ENCODE results near the gene ST7. TPM values are rescaled to one million over a fixed set of nuclear protein-coding genes. Genes with fewer than 3 reads are reported as not detected.

Gene ST7
- total and polyA plus RNA-seq, 2 donors from 2014 or later = 21.5 to 29.8 TPM

GRCh38 chr7:117134889-117135552, 181.7 kb downstream of the ST7 start:
- no peak for TF ChIP-seq CTCF (IDR thresholded peaks at IDR 0.05; ENCODE audit: borderline replicate concordance, extremely low read depth, insufficient read depth)
- FAIRE-seq = no peak
- Histone ChIP-seq H3K9me3 (ENCODE audit: control insufficient read depth in 2 of 3, insufficient read depth in 1 of 3, low read length in 3 of 3) (no peaks in the 10 kb centered on the region), H3K9ac (ENCODE audit: low read length in 3 of 3) (no peak overlapping the region), H3K27me3 (ENCODE audit: control insufficient read depth, insufficient read depth, low read length) (no peaks in the 10 kb centered on the region), H3K36me3 (ENCODE audit: control insufficient read depth in 2 of 3, insufficient read depth in 3 of 3, low read length in 3 of 3) (peaks cover 0 to 8% (median 6%) of the 10 kb centered on the region in 3 donors), H3K4me1 (ENCODE audit: control insufficient read depth in 2 of 3, insufficient read depth in 2 of 3, low read depth in 1 of 3, low read length in 3 of 3) (no peaks in the 10 kb centered on the region), H3K27ac (ENCODE audit: low read depth in 2 of 2, low read length in 2 of 2) (no peak overlapping the region), H3K4me3 (ENCODE audit: low read length in 3 of 3) (no peak overlapping the region)
- intact Hi-C loops (cut with DNase I) = no loop called here
- DNase-seq = no peak

GRCh38 chr7:117135553-117135891, 182.2 kb downstream of the ST7 start:
- DNase-seq = no peak
- Histone ChIP-seq H3K4me3 (ENCODE audit: low read length in 3 of 3) (no peak overlapping the region), H3K27ac (ENCODE audit: low read depth in 2 of 2, low read length in 2 of 2) (no peak overlapping the region), H3K9me3 (ENCODE audit: control insufficient read depth in 2 of 3, insufficient read depth in 1 of 3, low read length in 3 of 3) (no peaks in the 10 kb centered on the region), H3K27me3 (ENCODE audit: control insufficient read depth, insufficient read depth, low read length) (no peaks in the 10 kb centered on the region), H3K36me3 (ENCODE audit: control insufficient read depth in 2 of 3, insufficient read depth in 3 of 3, low read length in 3 of 3) (peaks cover 0 to 6% (median 6%) of the 10 kb centered on the region in 3 donors), H3K9ac (ENCODE audit: low read length in 3 of 3) (no peak overlapping the region), H3K4me1 (ENCODE audit: control insufficient read depth in 2 of 3, insufficient read depth in 2 of 3, low read depth in 1 of 3, low read length in 3 of 3) (no peaks in the 10 kb centered on the region)
- no peak for FAIRE-seq
- TF ChIP-seq CTCF (IDR thresholded peaks at IDR 0.05; ENCODE audit: borderline replicate concordance, extremely low read depth, insufficient read depth) = no peak
- intact Hi-C loops (cut with DNase I) = no loop called here

- FAIRE-seq = no peak
- Histone ChIP-seq H3K4me3 (ENCODE audit: low read length in 3 of 3) (no peak overlapping the region), H3K27ac (ENCODE audit: low read depth in 2 of 2, low read length in 2 of 2) (no peak overlapping the region), H3K9ac (ENCODE audit: low read length in 3 of 3) (no peak overlapping the region), H3K36me3 (ENCODE audit: control insufficient read depth in 2 of 3, insufficient read depth in 3 of 3, low read length in 3 of 3) (peaks cover 0 to 6% (median 6%) of the 10 kb centered on the region in 3 donors), H3K9me3 (ENCODE audit: control insufficient read depth in 2 of 3, insufficient read depth in 1 of 3, low read length in 3 of 3) (no peaks in the 10 kb centered on the region), H3K4me1 (ENCODE audit: control insufficient read depth in 2 of 3, insufficient read depth in 2 of 3, low read depth in 1 of 3, low read length in 3 of 3) (no peaks in the 10 kb centered on the region), H3K27me3 (ENCODE audit: control insufficient read depth, insufficient read depth, low read length) (no peaks in the 10 kb centered on the region)
- no peak for DNase-seq
- intact Hi-C loops (cut with DNase I) = no loop called here
- TF ChIP-seq CTCF (IDR thresholded peaks at IDR 0.05; ENCODE audit: borderline replicate concordance, extremely low read depth, insufficient read depth) = no peak
These were observed 184.6 kb downstream of the ST7 start for GRCh38 chr7:117137868-117138267.

- no peak for FAIRE-seq
- intact Hi-C loops (cut with DNase I) = no loop called here
- Histone ChIP-seq H3K27ac (ENCODE audit: low read depth in 2 of 2, low read length in 2 of 2) (no peak overlapping the region), H3K4me1 (ENCODE audit: control insufficient read depth in 2 of 3, insufficient read depth in 2 of 3, low read depth in 1 of 3, low read length in 3 of 3) (no peaks in the 10 kb centered on the region), H3K36me3 (ENCODE audit: control insufficient read depth in 2 of 3, insufficient read depth in 3 of 3, low read length in 3 of 3) (peaks cover 0 to 6% (median 6%) of the 10 kb centered on the region in 3 donors), H3K27me3 (ENCODE audit: control insufficient read depth, insufficient read depth, low read length) (no peaks in the 10 kb centered on the region), H3K9ac (ENCODE audit: low read length in 3 of 3) (no peak overlapping the region), H3K9me3 (ENCODE audit: control insufficient read depth in 2 of 3, insufficient read depth in 1 of 3, low read length in 3 of 3) (no peaks in the 10 kb centered on the region), H3K4me3 (ENCODE audit: low read length in 3 of 3) (no peak overlapping the region)
- DNase-seq = no peak
- TF ChIP-seq CTCF (IDR thresholded peaks at IDR 0.05; ENCODE audit: borderline replicate concordance, extremely low read depth, insufficient read depth) = no peak
These were observed 185.2 kb downstream of the ST7 start for GRCh38 chr7:117138495-117138894.

Measured in kidney (tissue), 14 donors.